GM23248 (cell line): ENCODE measurements around the gene BRD4. TPM values are rescaled to one million over a fixed set of nuclear protein-coding genes. Genes with fewer than 3 reads are reported as not detected.
A peak's percentile ranks its signal among the peaks of the same experiment; 100 is the strongest.

ENCODE experiments used
- DNase-seq: peaks from one replicate; pipeline ENCODE4 v3.0.0-alpha.2; 2015
- H2AFZ ChIP-seq: fragments of 200-600 bp; sonication (generic); 2 replicates; pipeline ENCODE4 v1.6.1; 2016; ENCODE audit warnings: antibody characterized with exemption
- H3F3A ChIP-seq: fragments of 200-600 bp; sonication (generic); 2 replicates; pipeline ENCODE4 v1.6.1; 2016; ENCODE audit warnings: mild to moderate bottlenecking, antibody characterized with exemption, mixed run types; ENCODE audit not compliant: insufficient read depth
- H3K27ac ChIP-seq: fragments of 200-600 bp; sonication (generic); 2 replicates; pipeline ENCODE4 v1.5.1; 2016; ENCODE audit warnings: mild to moderate bottlenecking
- H3K27me3 ChIP-seq: fragments of 200-600 bp; sonication (generic); replicated peaks from 2 replicates; pipeline ENCODE4 v1.6.1; 2016; ENCODE audit warnings: mild to moderate bottlenecking; ENCODE audit not compliant: insufficient read depth
- H3K36me3 ChIP-seq: fragments of 200-600 bp; sonication (generic); 2 replicates; pipeline ENCODE4 v1.6.1; 2016; ENCODE audit warnings: low read depth, mild to moderate bottlenecking
- H3K4me1 ChIP-seq: fragments of 200-600 bp; sonication (generic); 2 replicates; pipeline ENCODE4 v1.6.1; 2016; ENCODE audit warnings: mild to moderate bottlenecking; ENCODE audit not compliant: insufficient read depth
- H3K4me2 ChIP-seq: fragments of 200-600 bp; sonication (generic); one replicate; pipeline ENCODE4 v1.6.1; 2016; ENCODE audit warnings: mild to moderate bottlenecking; ENCODE audit not compliant: unreplicated experiment
- H3K4me3 ChIP-seq: fragments of 200-600 bp; sonication (generic); 2 replicates; pipeline ENCODE4 v1.5.1; 2016; ENCODE audit warnings: mild to moderate bottlenecking
- H3K79me2 ChIP-seq: fragments of 200-600 bp; sonication (generic); 2 replicates; pipeline ENCODE4 v1.6.1; 2016; ENCODE audit warnings: mild to moderate bottlenecking; ENCODE audit not compliant: insufficient read depth
- H3K9ac ChIP-seq: fragments of 200-600 bp; sonication (generic); 2 replicates; pipeline ENCODE4 v1.6.1; 2016; ENCODE audit warnings: mild to moderate bottlenecking
- H3K9me2 ChIP-seq: fragments of 200-600 bp; sonication (generic); 2 replicates; pipeline ENCODE4 v1.6.1; 2016; ENCODE audit warnings: mixed run types, mild to moderate bottlenecking, moderate library complexity; ENCODE audit not compliant: insufficient read depth
- H3K9me3 ChIP-seq: fragments of 200-600 bp; sonication (generic); one replicate; pipeline ENCODE4 v1.6.1; 2017; ENCODE audit warnings: low read depth
- H4K20me1 ChIP-seq: fragments of 200-600 bp; sonication (generic); 2 replicates; pipeline ENCODE4 v1.6.0; 2016; ENCODE audit not compliant: insufficient read depth
- EZH2 ChIP-seq: fragments of 200-600 bp; sonication (generic); IDR thresholded peaks from 2 replicates; pipeline ENCODE4 v1.6.1; 2018; ENCODE audit warnings: antibody characterized with exemption, mild to moderate bottlenecking; ENCODE audit not compliant: insufficient read depth, poor library complexity, severe bottlenecking
- EZH2phosphoT487 ChIP-seq: fragments of 200-600 bp; sonication (generic); IDR thresholded peaks from 2 replicates; pipeline ENCODE4 v1.6.1; 2018; ENCODE audit warnings: antibody characterized with exemption, moderate library complexity, mild to moderate bottlenecking, low read depth; ENCODE audit not compliant: insufficient read depth
- whole genome bisulfite sequencing, 2 experiments: methylation state at CpG; one replicate each; pipeline ENCODE4 v1.1.6; 2015 to 2017; ENCODE audit warnings: low lambda C conversion rate in 2 of 2, low coverage in 1 of 2; ENCODE audit errors: missing lambda C conversion rate in 2 of 2; 5-methylcytosine and 5-hydroxymethylcytosine counted together
- in situ Hi-C: fragments of 300-500 bp; cut with MboI; formaldehyde crosslinking; loops from 2 replicates; pipeline ENCODE4 v1.15.0; 2020
- polyA plus RNA-seq: library from polyadenylated mRNA; unstranded; fragments of >200 nt; fragmentation: Nextera tagmentation; extraction: Ambion mirVana; gene quantifications from 2 replicates; pipeline ENCODE4 v1.2.1, GENCODE V29; 2016
- total RNA-seq: library from RNA; depleted of rRNA; stranded (reverse); fragments of >200 nt; shearing (Covaris generic); gene quantifications from 2 replicates; pipeline ENCODE4 v1.2.3, GENCODE V29; 2014

BRD4 gene
- total and polyA plus RNA-seq, 2 experiments from 2014 or later: 9.0 to 18.6 TPM

DNA sequence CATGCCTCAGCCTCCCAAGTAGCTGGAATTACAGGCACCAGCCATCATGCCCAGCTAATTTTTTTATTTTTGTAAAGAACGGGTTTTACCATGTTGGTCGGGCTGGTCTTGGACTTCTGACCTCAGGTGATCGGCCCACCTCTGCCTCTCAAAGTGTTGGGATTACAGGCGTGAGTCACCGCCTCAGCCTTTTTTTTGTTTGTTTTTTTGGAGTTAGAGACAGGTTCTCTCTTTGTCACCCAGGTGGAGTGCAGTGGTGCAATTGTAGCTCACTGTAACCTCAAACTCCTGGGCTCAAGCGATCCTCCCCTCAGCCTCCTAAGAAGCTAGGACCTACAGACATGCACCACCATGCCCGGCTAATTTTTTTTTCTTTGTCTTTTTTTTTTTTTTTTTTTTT, 116.0 kb downstream of the BRD4 start:
- in situ Hi-C loops: no loop called here
- TF ChIP-seq EZH2phosphoT487 (no peak), EZH2 (no peak)
- H3K36me3 ChIP-seq: no peaks in the 10 kb centered on the region
- no peak overlapping the region for H3K4me3 ChIP-seq
- DNase-seq: no peak
- H3K27ac ChIP-seq: no peak overlapping the region
- H3K9ac ChIP-seq: no peak overlapping the region
- H2AFZ ChIP-seq: no peak overlapping the region
- H3K27me3 ChIP-seq: no peaks in the 10 kb centered on the region
- no peaks in the 10 kb centered on the region for H3K4me1 ChIP-seq
- no peaks in the 10 kb centered on the region for H3K9me3 ChIP-seq
- no peak overlapping the region for H3K4me2 ChIP-seq
- 83 to 86% methylated on average over 7 of the region's 7 CpGs for WGBS, 2 experiments
- no peaks in the 10 kb centered on the region for H4K20me1 ChIP-seq
- H3K79me2 ChIP-seq: no peaks in the 10 kb centered on the region
- no peaks in the 10 kb centered on the region for H3F3A ChIP-seq
- no peaks in the 10 kb centered on the region for H3K9me2 ChIP-seq

DNA sequence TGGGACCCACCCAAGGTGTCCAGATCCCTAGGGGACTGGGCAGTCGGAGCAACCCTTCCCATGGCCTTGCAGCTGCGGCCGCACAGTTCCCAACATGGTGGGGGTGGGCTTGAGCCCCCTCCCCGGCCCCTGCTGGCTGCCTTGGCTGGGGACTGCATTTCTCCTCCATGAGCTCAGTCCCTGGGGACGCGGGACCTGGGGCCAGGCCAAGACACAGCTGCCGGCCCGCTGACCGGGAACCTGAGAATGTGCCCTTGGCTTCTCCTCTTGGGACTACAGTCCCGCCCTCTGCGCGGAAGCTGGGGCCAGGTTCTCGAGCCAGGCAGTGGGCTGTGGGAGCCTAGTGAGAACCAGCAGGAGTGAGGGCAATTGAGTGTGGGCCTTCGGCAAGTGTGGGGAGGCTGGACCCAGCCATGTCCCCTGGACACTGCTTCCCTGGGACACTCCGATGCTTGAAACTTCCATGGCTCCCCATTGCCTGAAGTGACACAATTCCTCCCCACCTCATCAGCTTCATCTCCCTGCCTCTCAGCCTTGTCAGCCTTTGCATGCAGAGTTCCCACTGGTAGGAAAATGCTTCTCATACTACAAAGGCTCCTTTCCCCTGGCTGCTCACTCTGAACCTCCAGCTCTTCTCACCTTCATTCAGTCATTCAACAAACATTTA, 118.5 kb downstream of the BRD4 start:
- H3K4me3 ChIP-seq: no peak overlapping the region
- no peak overlapping the region for H3K4me2 ChIP-seq
- TF ChIP-seq EZH2phosphoT487 (no peak), EZH2 (no peak)
- H3K36me3 ChIP-seq: no peaks in the 10 kb centered on the region
- H3K27ac ChIP-seq: no peak overlapping the region
- H4K20me1 ChIP-seq: no peaks in the 10 kb centered on the region
- no peaks in the 10 kb centered on the region for H3K79me2 ChIP-seq
- H3K27me3 ChIP-seq: no peaks in the 10 kb centered on the region
- no peak overlapping the region for H2AFZ ChIP-seq
- WGBS, 2 experiments: 66 to 68% methylated on average over 15 of the region's 15 CpGs
- no peak for DNase-seq
- H3K9me3 ChIP-seq: no peaks in the 10 kb centered on the region
- no peaks in the 10 kb centered on the region for H3K9me2 ChIP-seq
- H3F3A ChIP-seq: no peaks in the 10 kb centered on the region
- in situ Hi-C loops: no loop called here
- H3K9ac ChIP-seq: no peak overlapping the region
- H3K4me1 ChIP-seq: peaks cover 11% of the 10 kb centered on the region

DNA sequence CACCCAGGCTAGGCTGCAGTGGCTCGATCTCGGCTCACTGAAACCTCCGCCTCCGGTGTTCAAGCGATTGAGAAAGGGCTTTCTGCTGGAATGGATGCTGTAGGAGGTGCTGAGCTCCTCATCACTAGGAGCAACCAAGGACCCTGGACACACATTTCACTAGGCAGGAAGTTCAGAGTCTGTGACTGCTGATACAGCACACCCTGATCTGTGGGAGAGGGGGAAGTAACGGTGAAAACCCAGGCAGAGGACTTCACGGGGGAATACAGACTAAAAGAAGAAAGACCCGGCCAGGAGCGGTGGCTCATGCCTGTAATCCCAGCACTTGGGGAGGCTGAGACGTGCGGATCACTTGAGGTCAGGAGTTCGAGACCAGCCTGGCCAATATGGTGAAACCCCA, 119.6 kb downstream of the BRD4 start:
- H4K20me1 ChIP-seq: no peaks in the 10 kb centered on the region
- H3K36me3 ChIP-seq: no peaks in the 10 kb centered on the region
- peaks cover 11% of the 10 kb centered on the region for H3K4me1 ChIP-seq
- no peak for DNase-seq
- no peak overlapping the region for H2AFZ ChIP-seq
- no peaks in the 10 kb centered on the region for H3K9me3 ChIP-seq
- H3K9ac ChIP-seq: no peak overlapping the region
- no peaks in the 10 kb centered on the region for H3K9me2 ChIP-seq
- no peak overlapping the region for H3K4me2 ChIP-seq
- H3K27ac ChIP-seq: no peak overlapping the region
- WGBS, 2 experiments: 92 to 96% methylated on average over 12 of the region's 12 CpGs
- TF ChIP-seq EZH2: no peak
- TF ChIP-seq EZH2phosphoT487: no peak
- in situ Hi-C loops: no loop called here
- H3K79me2 ChIP-seq: no peaks in the 10 kb centered on the region
- no peaks in the 10 kb centered on the region for H3F3A ChIP-seq
- no peaks in the 10 kb centered on the region for H3K27me3 ChIP-seq
- H3K4me3 ChIP-seq: no peak overlapping the region

DNA sequence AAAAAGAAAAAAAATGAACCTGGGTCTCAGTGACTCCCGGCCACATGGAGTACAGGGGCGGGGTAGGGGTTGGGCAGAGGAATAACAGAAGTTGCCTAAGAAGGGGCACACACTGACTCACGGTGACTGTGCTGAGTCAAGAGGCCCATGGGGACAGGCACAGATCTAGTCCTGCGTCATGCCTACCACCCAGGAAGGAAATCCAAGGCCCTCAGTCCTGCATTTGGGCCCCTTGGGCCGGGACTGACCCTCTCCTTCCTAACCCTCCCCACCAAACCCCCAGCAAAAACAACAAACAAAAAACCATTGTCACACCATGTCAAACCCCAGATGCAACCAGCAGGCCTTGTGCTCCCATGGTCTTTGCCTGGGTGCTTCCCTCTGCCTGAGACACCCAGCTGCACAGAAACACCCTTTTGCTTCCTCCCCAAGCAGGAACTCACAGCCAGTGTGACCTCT, 122.0 kb downstream of the BRD4 start:
- no peaks in the 10 kb centered on the region for H3K36me3 ChIP-seq
- TF ChIP-seq EZH2phosphoT487 (no peak), EZH2 (no peak)
- no peaks in the 10 kb centered on the region for H4K20me1 ChIP-seq
- WGBS, 2 experiments: 35 to 36% methylated on average over 3 to 5 of the region's 5 CpGs
- H3K4me2 ChIP-seq: no peak overlapping the region
- DNase-seq: peak; percentile 90
- H3K27ac ChIP-seq: peak overlapping the region; percentile 64
- no peak overlapping the region for H2AFZ ChIP-seq
- H3K9me3 ChIP-seq: no peaks in the 10 kb centered on the region
- in situ Hi-C loops: no loop called here
- no peaks in the 10 kb centered on the region for H3K9me2 ChIP-seq
- peak overlapping the region; percentile 40; the same call in 1 of the 2 replicates for H3K9ac ChIP-seq
- H3K4me1 ChIP-seq: peaks cover 11% of the 10 kb centered on the region
- no peaks in the 10 kb centered on the region for H3K27me3 ChIP-seq
- H3F3A ChIP-seq: no peaks in the 10 kb centered on the region
- no peak overlapping the region for H3K4me3 ChIP-seq
- no peaks in the 10 kb centered on the region for H3K79me2 ChIP-seq
